Pons (tissue), 1 donor: ENCODE measurements around the gene POU2AF3.

ENCODE experiments used
- DNase-seq: peaks from one replicate; pipeline ENCODE4 v3.0.0-alpha.2; 2016; ENCODE audit warnings: low spot score

Gene POU2AF3

GRCh38 chr11:111329306-111330204 is 31.2 kb downstream of the POU2AF3 start:
- DNase-seq: peak; percentile 40

- no peak for DNase-seq
These were observed 32.0 kb downstream of the POU2AF3 start for GRCh38 chr11:111330234-111330893.

- no peak for DNase-seq
These were observed 33.5 kb downstream of the POU2AF3 start for GRCh38 chr11:111331711-111332479.

- DNase-seq: no peak
These were observed 36.5 kb downstream of the POU2AF3 start for GRCh38 chr11:111334532-111335502.

GRCh38 chr11:111335549-111335948 is 37.2 kb downstream of the POU2AF3 start:
- no peak for DNase-seq

- DNase-seq: no peak
These were observed 37.7 kb downstream of the POU2AF3 start for GRCh38 chr11:111336062-111336461.

- no peak for DNase-seq
These were observed 38.4 kb downstream of the POU2AF3 start for GRCh38 chr11:111336582-111337256.

- no peak for DNase-seq
These were observed 41.5 kb downstream of the POU2AF3 start for GRCh38 chr11:111339758-111340388.

- DNase-seq: no peak
These were observed 44.0 kb downstream of the POU2AF3 start for GRCh38 chr11:111342329-111342728.

- DNase-seq: no peak
These were observed 45.7 kb downstream of the POU2AF3 start for GRCh38 chr11:111344032-111344431.

GRCh38 chr11:111347002-111347722 is 48.8 kb downstream of the POU2AF3 start:
- no peak for DNase-seq

GRCh38 chr11:111347723-111348115 is 49.4 kb downstream of the POU2AF3 start:
- no peak for DNase-seq

- DNase-seq: no peak
These were observed 49.8 kb downstream of the POU2AF3 start for GRCh38 chr11:111348147-111348546.

- no peak for DNase-seq
These were observed 50.9 kb downstream of the POU2AF3 start for GRCh38 chr11:111349191-111349695.

GRCh38 chr11:111350811-111351210 is 52.5 kb downstream of the POU2AF3 start:
- no peak for DNase-seq

- no peak for DNase-seq
These were observed 53.2 kb downstream of the POU2AF3 start for GRCh38 chr11:111351374-111352055.

GRCh38 chr11:111352231-111352746 is 53.9 kb downstream of the POU2AF3 start:
- no peak for DNase-seq

- DNase-seq: no peak
These were observed 54.8 kb downstream of the POU2AF3 start for GRCh38 chr11:111352935-111353710.
